Thoracic aorta (tissue), 2 donors: ENCODE data around the gene NWD2. TPM values are rescaled to one million over a fixed set of nuclear protein-coding genes. Genes with fewer than 3 reads are reported as not detected.
"Not testable (repeated sequence)": the region's sequence is repeated elsewhere in the genome, so short reads cannot be mapped to it uniquely, and the experiment has no call there.

Experiments used
- ATAC-seq: fragments of 150-250 bp; one replicate; pipeline ENCODE4 v1.8.0; 2017; ENCODE audit warnings: low read depth; ENCODE audit not compliant: insufficient number of reproducible peaks, low FRiP score
- DNase-seq: peaks from one replicate; pipeline ENCODE4 v3.0.0-alpha.2; 2020; ENCODE audit warnings: low spot score
- H3K27ac ChIP-seq, 2 donors: fragments of 200-600 bp; sonication (generic); 1 replicate in 1 of 2; 2 replicates in 1 of 2; pipeline ENCODE4 v1.5.1; 2016; ENCODE audit warnings: mild to moderate bottlenecking in 2 of 2, moderate library complexity in 2 of 2
- H3K27me3 ChIP-seq: fragments of 200-600 bp; sonication (generic); replicated peaks from 2 replicates; pipeline ENCODE4 v1.6.0; 2016; ENCODE audit warnings: mild to moderate bottlenecking; ENCODE audit not compliant: insufficient read depth
- H3K36me3 ChIP-seq: fragments of 200-600 bp; sonication (generic); one replicate; pipeline ENCODE4 v1.5.1; 2016
- H3K4me1 ChIP-seq, 2 donors: fragments of 200-600 bp; sonication (generic); 1 replicate in 1 of 2; 2 replicates in 1 of 2; pipeline versions ENCODE4 v1.5.1 to v1.6.0; 2016; ENCODE audit warnings: low read depth in 2 of 2, mild to moderate bottlenecking in 1 of 2; ENCODE audit not compliant: control insufficient read depth in 1 of 2
- H3K4me3 ChIP-seq: fragments of 200-600 bp; sonication (generic); 2 replicates; pipeline ENCODE4 v1.5.1; 2016; ENCODE audit warnings: mild to moderate bottlenecking
- H3K9me3 ChIP-seq: fragments of 200-600 bp; sonication (generic); 2 replicates; pipeline ENCODE4 v1.5.1; 2016
- CTCF ChIP-seq: fragments of 200-600 bp; sonication (generic); IDR thresholded peaks from one replicate; pipeline ENCODE4 v1.5.1; 2019; ENCODE audit warnings: antibody characterized with exemption
- total RNA-seq, 2 donors: library from RNA; depleted of rRNA; stranded (reverse); fragments of >200 nt; gene quantifications; one replicate each; pipeline versions ENCODE4 v1.1.0 to v1.2.3, GENCODE V29; 2016

The NWD2 gene
- total RNA-seq, 2 donors from 2014 or later: not detected

DNA sequence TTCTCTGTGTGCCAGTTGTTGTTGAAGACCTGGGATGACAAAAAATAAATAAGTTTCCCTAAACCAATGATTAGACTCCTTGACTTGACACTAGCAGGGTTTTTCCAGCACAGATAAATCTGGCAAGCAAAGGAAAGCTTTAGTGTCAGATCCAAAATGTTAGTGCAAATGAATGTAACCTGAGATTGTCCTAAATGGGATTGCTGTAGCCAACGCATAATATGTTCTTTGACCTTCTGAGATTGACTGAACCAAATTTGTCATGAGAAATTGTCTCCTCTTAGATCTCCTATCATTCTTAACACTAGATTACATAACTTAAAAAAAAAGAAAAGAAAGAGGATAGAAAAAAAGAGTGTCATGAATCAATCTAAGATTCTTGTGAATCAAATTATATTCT is 245.2 kb downstream of the NWD2 start:
- H3K9me3 ChIP-seq: no peaks in the 10 kb centered on the region
- no peak for DNase-seq
- H3K27me3 ChIP-seq: no peaks in the 10 kb centered on the region

DNA sequence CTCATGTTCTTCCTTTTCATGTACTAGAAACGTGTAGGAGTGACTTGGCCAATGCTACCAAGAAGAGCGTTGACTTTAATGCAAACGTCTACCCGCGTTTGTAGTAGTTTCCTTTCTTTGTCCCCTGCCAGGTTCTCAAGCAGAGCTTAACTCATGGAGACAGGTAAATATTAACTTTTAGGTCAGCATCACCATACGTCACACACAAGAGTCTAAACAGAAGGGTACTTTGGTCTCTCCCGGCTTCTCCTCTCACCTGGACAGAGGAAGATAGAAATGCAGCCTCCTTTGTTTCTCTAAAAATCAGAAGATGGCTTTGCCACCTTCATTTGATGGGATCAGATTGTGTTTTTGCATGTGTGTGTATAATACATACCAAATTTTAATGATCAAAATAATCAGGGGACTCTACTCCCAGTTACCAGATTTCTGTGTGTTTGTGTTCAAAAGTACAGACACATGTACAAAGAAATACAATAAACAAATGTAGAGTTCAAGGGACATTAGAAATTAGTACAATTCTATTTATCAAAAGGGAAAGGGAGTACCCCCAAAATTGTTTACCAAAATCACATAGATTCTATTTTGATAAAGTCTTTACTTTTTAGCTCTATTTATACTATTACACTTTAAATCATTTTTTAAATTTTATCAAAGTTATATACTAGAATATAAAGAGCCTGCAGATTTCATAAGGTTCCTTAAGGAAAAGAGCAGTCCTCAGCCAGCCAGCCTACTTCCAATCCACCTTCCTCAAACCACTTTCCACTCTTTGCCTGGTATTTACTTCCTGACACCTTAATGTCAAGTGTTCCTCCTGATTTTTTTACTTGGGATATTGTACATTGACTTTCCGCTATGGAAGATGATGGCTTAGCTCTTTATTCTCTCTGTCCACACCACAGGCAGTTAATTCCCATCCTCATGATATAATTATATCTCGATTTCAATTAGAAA is 246.1 kb downstream of the NWD2 start:
- Histone ChIP-seq H3K9me3 (no peaks in the 10 kb centered on the region), H3K36me3 (no peaks in the 10 kb centered on the region), H3K4me3 (no peak overlapping the region), H3K27ac (no peak overlapping the region), H3K4me1 (no peaks in the 10 kb centered on the region), H3K27me3 (no peaks in the 10 kb centered on the region)
- TF ChIP-seq CTCF: no peak
- no peak for ATAC-seq
- DNase-seq: no peak

More for the DNA sequence above, 245.2 kb downstream of the NWD2 start:
- ATAC-seq: no peak
- no peak overlapping the region for H3K27ac ChIP-seq
- H3K36me3 ChIP-seq: no peaks in the 10 kb centered on the region
- TF ChIP-seq CTCF: no peak
- no peak overlapping the region for H3K4me3 ChIP-seq
- no peaks in the 10 kb centered on the region for H3K4me1 ChIP-seq

DNA sequence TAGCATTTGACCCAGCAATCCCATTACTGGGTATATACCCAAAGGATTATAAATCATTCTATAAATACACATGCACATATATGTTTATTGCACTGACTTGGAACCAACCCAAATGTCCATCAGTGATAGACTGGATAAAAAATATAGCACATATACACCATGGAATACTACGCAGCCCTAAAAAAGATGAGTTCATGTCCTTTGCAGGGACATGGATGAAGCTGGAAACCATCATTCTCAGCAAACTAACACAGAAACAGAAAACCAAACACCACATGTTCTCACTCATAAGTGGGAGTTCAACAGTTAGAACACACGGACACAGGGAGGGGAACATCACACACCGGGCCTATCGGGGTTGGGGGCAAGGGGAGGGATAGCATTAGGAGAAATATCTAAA is 250.8 kb downstream of the NWD2 start:
- DNase-seq, ATAC-seq, H3K9me3 ChIP-seq, H3K36me3 ChIP-seq, H3K27me3 ChIP-seq, H3K4me3 ChIP-seq, H3K4me1 ChIP-seq, H3K27ac ChIP-seq: not testable (repeated sequence)
